GDM1 (cell line): ENCODE measurements around the gene GRM7.
"Not testable (repeated sequence)": the region's sequence is repeated elsewhere in the genome, so short reads cannot be mapped to it uniquely, and the experiment has no call there.

Source experiments
- DNase-seq: peaks from one replicate; lab custom pipeline; 2025; lab: John Stamatoyannopoulos, UW

GRM7 gene

GRCh38 chr3:6860954-6861624, at the start of gene GRM7:
GRM7 (plus strand) TSS chr3:6861115.
- no peak for DNase-seq

GRCh38 chr3:6821411-6821810, 39.5 kb upstream of the GRM7 start:
- no peak for DNase-seq

GRCh38 chr3:6825524-6825923, 35.4 kb upstream of the GRM7 start:
- no peak for DNase-seq

- no peak for DNase-seq
These were observed 33.5 kb upstream of the GRM7 start for GRCh38 chr3:6827453-6827852.

- DNase-seq, result no peak
These were observed 16.2 kb upstream of the GRM7 start for GRCh38 chr3:6844723-6845122.

- DNase-seq, result no peak
These were observed 6.7 kb upstream of the GRM7 start for GRCh38 chr3:6854184-6854583.

- no peak for DNase-seq
These were observed 3.4 kb upstream of the GRM7 start for GRCh38 chr3:6857510-6857909.

GRCh38 chr3:6860149-6860953, 564 bp upstream of the GRM7 start:
- no peak for DNase-seq

- no peak for DNase-seq
These were observed 698 bp downstream of the GRM7 start for GRCh38 chr3:6861625-6862000.

GRCh38 chr3:6862041-6862879, 1.3 kb downstream of the GRM7 start:
- no peak for DNase-seq

- DNase-seq, result no peak
These were observed 1.9 kb downstream of the GRM7 start for GRCh38 chr3:6862880-6863195.

GRCh38 chr3:6867269-6867668, 6.4 kb downstream of the GRM7 start:
- DNase-seq, result no peak

GRCh38 chr3:6878731-6879130, 17.8 kb downstream of the GRM7 start:
- no peak for DNase-seq

- no peak for DNase-seq
These were observed 51.3 kb downstream of the GRM7 start for GRCh38 chr3:6912240-6912639.

GRCh38 chr3:6915898-6916297, 55.0 kb downstream of the GRM7 start:
- no peak for DNase-seq

- no peak for DNase-seq
These were observed 60.2 kb downstream of the GRM7 start for GRCh38 chr3:6921066-6921465.

- DNase-seq, result no peak
These were observed 61.0 kb downstream of the GRM7 start for GRCh38 chr3:6921876-6922275.

GRCh38 chr3:6928064-6928463, 67.1 kb downstream of the GRM7 start:
- no peak for DNase-seq

GRCh38 chr3:6929918-6930317, 69.0 kb downstream of the GRM7 start:
- DNase-seq, result no peak

- DNase-seq, result not testable (repeated sequence)
These were observed 74.5 kb downstream of the GRM7 start for GRCh38 chr3:6935418-6935817.

GRCh38 chr3:6935970-6936369, 75.1 kb downstream of the GRM7 start:
- no peak for DNase-seq

GRCh38 chr3:6962801-6963200, 101.9 kb downstream of the GRM7 start:
- no peak for DNase-seq

- no peak for DNase-seq
These were observed 105.0 kb downstream of the GRM7 start for GRCh38 chr3:6965881-6966280.
